CD4-positive, alpha-beta T cell treated with Interferon gamma for 1 hour (primary cell): ENCODE results near the gene HBZ.
"Not testable (repeated sequence)": the region's sequence is repeated elsewhere in the genome, so short reads cannot be mapped to it uniquely, and the experiment has no call there.

ENCODE experiments used
- DNase-seq: peaks from one replicate; pipeline ENCODE4 v3.0.0-alpha.2; 2020

Gene HBZ

GRCh38 chr16:138049-138417 is 14.4 kb upstream of the HBZ start:
- DNase-seq: no peak

- no peak for DNase-seq
Measured at GRCh38 chr16:140175-140857, 12.1 kb upstream of the HBZ start.

- no peak for DNase-seq
Measured at GRCh38 chr16:142405-142967, 10.0 kb upstream of the HBZ start.

GRCh38 chr16:143047-143446 is 9.4 kb upstream of the HBZ start:
- DNase-seq: no peak

- no peak for DNase-seq
Measured at GRCh38 chr16:143456-143855, 9.0 kb upstream of the HBZ start.

GRCh38 chr16:144797-145252 is 7.6 kb upstream of the HBZ start:
- DNase-seq: no peak

- DNase-seq: no peak
Measured at GRCh38 chr16:146646-147045, 5.8 kb upstream of the HBZ start.

- no peak for DNase-seq
Measured at GRCh38 chr16:149024-149660, 3.3 kb upstream of the HBZ start.

- not testable (repeated sequence) for DNase-seq
Measured at GRCh38 chr16:153129-153521, 681 bp downstream of the HBZ start.

- not testable (repeated sequence) for DNase-seq
Measured at GRCh38 chr16:153550-154216, 1.2 kb downstream of the HBZ start.

- no peak for DNase-seq
Measured at GRCh38 chr16:154217-155030, 2.0 kb downstream of the HBZ start.

- DNase-seq: no peak
Measured at GRCh38 chr16:155031-155398, 2.6 kb downstream of the HBZ start.

- DNase-seq: no peak
Measured at GRCh38 chr16:159136-159849, 6.8 kb downstream of the HBZ start.

- DNase-seq: not testable (repeated sequence)
Measured at GRCh38 chr16:160242-160641, 7.8 kb downstream of the HBZ start.

GRCh38 chr16:160691-161190 is 8.3 kb downstream of the HBZ start:
- no peak for DNase-seq

GRCh38 chr16:162271-162991 is 10.0 kb downstream of the HBZ start:
- no peak for DNase-seq

- DNase-seq: not testable (repeated sequence)
Measured at GRCh38 chr16:163139-163538, 10.7 kb downstream of the HBZ start.

- DNase-seq: not testable (repeated sequence)
Measured at GRCh38 chr16:163696-164095, 11.3 kb downstream of the HBZ start.

GRCh38 chr16:164134-164823 is 11.8 kb downstream of the HBZ start:
- DNase-seq: not testable (repeated sequence)

- DNase-seq: no peak
Measured at GRCh38 chr16:164827-165538, 12.5 kb downstream of the HBZ start.
